Body of pancreas (tissue), 4 donors: ENCODE results near the gene DAW1.

Experiments used
- POLR2A ChIP-seq, 3 donors: fragments of 450-650 bp; IDR thresholded peaks; one replicate each; pipeline ENCODE4 v1.6.1; 2016; ENCODE audit warnings: antibody characterized with exemption in 3 of 3, mild to moderate bottlenecking in 2 of 3
- TF ChIP-seq, protein P1 (sequence below), 7 experiments: fragments of 450-650 bp in 4 of 7; fragments of 200-600 bp in 3 of 7; sonication (generic) in 3 of 7; IDR thresholded peaks; one replicate each; pipeline ENCODE4 v1.5.1; 2016 to 2019; ENCODE audit warnings: antibody characterized with exemption in 7 of 7

- TF ChIP-seq, protein P1, sequence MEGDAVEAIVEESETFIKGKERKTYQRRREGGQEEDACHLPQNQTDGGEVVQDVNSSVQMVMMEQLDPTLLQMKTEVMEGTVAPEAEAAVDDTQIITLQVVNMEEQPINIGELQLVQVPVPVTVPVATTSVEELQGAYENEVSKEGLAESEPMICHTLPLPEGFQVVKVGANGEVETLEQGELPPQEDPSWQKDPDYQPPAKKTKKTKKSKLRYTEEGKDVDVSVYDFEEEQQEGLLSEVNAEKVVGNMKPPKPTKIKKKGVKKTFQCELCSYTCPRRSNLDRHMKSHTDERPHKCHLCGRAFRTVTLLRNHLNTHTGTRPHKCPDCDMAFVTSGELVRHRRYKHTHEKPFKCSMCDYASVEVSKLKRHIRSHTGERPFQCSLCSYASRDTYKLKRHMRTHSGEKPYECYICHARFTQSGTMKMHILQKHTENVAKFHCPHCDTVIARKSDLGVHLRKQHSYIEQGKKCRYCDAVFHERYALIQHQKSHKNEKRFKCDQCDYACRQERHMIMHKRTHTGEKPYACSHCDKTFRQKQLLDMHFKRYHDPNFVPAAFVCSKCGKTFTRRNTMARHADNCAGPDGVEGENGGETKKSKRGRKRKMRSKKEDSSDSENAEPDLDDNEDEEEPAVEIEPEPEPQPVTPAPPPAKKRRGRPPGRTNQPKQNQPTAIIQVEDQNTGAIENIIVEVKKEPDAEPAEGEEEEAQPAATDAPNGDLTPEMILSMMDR (IDR thresholded peaks at IDR 0.05), result no peak
- no peak for TF ChIP-seq POLR2A (IDR thresholded peaks at IDR 0.05)
These were observed 22.8 kb upstream of the DAW1 start for GRCh38 chr2:227848586-227848985.
